NCI-H146 (cell line): ENCODE measurements around the gene PDGFA.

Source experiments
- DNase-seq: peaks from one replicate; lab custom pipeline; 2025; lab: John Stamatoyannopoulos, UW

Gene PDGFA

DNA sequence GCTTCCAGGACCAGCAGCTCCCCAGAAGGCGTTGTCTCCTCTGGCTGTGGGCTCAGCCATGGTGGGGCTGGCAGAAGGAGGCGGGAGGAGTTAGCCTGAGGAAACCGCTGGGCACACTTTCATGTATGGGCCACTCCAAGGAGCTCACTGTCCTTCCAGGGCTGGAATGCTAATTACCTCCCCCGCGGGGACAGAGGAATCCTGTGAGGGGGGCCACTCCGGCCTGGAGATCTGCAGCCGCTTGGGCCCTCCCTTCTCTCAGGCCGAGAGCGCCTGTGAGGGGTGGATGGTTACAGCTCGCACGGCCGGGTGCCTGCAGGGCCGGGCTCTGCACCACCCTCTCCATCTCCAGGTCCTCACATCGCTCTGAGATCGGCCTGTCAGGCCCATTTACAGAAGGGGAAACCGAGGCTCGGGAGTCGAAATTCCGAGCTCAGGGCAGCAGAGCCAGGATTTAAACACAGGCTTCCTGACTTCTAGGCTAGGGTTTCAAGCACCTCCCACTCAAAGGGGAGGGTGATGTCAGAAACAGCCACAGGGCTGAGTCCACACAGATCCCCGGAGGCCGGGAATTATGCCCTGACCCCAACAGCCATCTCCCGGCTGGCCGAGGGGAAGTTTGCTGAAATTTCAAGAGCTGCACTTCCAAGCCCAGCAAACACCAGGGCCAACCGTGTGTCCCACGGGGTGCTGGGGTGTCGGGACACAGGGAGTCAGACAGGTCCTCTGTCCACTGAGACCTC lies 59.1 kb downstream of the PDGFA start:
- DNase-seq: no peak

DNA sequence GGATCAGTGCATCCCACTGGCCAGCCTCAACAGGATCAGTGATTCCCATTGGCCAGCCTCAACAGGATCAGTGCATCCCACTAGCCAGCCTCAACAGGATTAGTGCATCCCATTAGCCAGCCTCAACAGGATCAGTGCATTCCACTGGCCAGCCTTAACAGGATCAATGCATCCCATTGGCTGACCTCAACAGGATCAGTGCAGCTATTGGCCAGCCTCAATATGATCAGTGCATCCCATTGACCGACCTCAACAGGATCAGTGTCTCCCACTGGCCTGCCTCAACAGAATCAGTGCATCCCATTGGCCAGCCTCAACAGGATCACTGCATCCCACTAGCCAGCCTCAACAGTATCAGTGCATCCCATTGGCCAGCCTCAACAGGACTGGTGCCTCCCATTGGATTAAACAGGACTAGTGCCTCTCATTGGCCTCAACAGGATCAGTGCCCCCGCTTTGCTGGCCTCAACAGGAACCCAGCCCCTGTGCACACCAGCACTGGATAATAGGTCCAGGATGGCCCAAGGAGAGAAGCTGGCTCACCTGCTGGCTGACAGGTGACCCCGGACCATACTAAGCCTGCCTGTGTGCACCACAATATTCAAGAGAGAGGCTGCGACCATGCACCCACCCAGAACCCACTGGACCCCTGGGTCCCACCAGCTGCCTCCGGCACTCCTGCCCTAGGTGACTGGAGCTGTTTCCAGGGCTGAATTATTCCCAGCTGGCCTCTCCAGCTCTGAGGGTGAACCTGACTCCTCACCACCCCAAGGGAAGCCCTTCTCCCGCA lies 59.9 kb downstream of the PDGFA start:
- no peak for DNase-seq

DNA sequence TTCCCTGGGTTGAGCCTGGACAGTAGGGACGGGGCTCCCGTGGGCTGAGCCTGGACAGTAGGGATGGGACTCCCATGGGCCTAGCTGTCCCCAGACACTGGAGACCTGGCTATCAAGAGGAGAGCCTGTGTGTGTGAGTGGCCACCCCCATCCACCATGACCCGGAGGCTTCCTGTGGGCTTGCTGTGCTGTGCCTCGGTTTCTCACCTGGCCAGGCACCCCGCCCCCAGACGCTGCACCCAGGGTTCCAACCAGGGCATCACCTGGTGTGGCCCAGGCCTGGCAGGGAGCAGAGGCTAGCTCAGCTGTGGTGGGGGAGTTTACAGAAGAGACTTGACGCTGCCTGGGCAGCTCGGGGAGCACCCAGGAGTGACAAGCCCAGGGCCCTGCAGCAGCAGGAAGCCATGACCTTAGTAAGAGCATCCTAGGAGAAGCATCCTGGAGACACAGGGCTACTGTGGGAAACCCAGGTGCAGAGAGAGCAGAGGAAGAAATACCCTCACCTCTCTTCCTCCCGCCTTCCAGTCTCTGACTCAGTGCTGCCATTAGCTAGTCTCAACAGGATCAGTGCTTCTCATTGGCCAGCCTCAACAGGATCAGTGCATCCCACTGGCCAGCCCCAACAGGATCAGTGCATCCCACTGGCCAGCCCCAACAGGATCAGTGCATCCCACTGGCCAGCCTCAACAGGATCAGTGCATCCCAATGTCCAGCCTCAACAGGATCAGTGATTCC lies 61.0 kb downstream of the PDGFA start:
- DNase-seq: no peak

DNA sequence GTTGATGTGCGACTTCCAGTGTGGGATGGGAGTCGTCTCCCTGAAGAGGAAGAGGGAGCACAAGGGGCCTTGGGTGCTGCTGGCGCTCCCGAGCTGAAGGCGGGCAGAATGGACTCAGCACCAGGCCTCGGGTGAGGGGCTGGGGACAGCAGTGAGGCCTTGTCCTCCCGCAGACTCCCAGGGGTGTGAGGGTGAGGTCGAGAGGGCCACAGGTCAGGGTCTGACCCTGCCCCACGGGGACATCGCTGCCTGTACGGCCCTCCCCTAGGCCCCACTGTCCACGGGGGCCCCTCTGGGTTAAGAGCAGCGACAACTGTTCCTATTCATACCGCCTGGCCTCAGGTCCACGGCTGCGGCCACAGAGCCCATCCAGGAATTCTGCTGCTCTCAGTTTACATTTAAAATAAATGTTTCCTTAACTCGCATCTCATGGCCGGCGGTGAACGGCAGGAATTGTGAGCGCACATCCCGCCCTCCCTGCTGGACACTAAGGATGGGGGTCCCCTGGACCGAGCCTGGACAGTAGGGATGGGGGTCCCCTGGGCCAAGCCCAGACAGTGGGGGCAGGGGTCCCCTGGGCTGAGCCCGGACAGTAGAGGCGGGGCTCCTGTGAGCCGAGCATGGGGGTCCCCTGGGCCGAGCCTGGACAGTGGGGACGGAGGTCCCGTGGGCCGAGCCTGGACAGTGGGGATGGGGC lies 61.7 kb downstream of the PDGFA start:
- DNase-seq: no peak

DNA sequence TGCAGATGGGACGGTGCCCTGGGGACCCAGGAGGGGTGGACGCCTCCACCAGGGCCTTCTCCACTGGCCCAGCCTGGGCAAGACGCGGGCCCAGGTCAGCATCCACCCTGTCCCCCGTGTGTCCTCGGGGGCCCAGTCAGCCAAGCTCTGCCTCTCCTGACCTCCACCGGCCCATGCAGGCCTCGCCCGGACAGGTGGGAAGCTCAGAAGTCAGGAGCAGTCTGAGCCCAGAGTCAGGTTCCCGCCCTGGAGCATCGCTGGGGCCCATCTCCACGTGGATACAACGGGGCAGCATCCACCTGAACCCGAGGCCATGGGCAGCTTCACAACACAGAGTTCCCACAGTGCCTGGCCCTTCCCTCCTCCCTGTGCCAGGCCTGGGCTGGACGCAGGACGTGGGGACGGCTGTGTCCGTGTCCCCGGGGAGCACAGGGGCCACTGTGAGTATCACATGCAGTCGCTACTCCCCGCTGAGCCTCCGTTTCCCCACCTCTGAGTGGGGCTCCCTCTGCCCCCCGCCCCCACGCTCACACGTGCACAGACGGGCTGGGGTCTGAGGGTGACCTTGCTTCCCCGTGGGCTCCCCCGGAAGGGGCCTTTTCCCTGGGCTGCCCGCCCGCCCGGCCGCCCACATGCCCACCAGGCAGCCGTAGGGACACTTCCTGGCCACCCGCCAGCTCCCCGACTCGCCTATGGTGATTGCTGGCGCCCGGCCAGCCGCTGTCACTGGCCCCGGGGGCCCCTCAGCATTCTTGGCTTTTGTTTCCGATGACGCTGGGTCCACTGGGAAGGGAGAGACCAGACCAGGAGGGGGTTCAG lies 64.3 kb downstream of the PDGFA start:
- DNase-seq: peak; percentile 11

DNA sequence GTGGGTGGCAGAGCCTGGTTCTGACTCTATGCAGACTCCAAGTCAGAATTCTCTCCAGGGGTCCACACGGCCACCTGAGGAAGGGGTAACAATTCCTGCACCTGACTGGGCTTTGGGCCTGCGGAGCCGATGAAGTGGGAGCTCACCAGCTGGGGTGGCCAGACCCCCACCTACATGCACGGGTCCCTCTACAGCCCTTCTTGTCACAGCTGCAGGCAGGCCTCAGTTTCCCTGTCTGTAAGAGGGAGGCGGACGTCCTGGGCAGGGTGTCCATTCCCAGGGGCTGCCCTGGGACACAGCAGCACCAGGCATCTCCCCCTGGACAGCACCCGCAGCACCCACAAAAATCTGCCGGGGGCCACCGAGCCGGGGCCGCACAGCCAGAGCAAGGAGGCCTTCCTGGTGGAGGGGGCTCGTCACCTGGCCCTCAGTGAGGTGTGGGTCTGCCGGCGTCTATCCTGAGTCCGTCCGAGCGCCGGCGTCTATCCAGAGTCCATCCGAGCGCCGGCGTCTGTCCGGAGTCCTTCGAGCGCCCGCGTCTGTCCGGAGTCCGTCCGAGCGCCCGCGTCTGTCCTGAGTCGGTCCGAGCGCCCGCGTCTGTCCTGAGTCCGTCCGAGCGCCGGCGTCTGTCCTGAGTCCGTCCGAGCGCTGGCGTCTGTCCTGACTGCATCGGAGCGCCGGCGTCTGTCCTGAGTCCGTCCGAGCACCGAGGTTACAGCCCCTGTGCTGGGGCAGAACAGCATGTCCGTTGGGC lies 65.1 kb downstream of the PDGFA start:
- no peak for DNase-seq

DNA sequence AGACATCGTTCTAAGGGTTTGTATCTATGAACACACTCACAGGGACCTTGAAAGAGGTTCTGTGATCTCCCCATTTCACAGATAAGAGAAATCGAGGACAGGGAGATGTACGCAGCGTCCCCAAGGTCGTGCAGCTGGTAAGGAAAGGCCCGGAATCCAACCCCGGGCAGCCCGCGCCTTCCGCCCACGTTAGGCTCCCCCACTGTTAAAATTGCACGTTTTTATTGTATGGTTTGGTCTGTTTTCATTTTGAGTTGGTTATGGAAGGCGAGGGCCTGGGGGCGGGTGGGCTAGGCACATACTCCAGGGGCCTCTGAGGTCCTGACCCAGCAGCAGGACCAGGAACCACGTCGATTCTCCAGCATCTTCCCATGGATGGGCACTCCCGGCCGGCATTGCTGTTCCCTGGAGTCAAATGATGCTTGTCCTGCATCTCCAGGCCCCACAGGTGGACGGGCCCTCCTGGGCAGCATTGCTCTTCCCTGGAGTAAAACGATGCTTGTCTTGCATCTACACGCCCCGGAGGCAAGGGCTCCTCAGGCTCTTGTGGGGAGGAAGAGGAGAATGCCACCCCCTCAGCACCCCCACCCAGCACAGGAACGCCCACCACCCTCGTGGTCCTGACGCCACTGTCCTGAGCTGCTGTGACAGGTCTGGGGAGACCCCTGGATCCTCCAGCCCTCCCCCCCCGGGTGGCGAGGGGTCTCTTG lies 65.9 kb downstream of the PDGFA start:
- no peak for DNase-seq

DNA sequence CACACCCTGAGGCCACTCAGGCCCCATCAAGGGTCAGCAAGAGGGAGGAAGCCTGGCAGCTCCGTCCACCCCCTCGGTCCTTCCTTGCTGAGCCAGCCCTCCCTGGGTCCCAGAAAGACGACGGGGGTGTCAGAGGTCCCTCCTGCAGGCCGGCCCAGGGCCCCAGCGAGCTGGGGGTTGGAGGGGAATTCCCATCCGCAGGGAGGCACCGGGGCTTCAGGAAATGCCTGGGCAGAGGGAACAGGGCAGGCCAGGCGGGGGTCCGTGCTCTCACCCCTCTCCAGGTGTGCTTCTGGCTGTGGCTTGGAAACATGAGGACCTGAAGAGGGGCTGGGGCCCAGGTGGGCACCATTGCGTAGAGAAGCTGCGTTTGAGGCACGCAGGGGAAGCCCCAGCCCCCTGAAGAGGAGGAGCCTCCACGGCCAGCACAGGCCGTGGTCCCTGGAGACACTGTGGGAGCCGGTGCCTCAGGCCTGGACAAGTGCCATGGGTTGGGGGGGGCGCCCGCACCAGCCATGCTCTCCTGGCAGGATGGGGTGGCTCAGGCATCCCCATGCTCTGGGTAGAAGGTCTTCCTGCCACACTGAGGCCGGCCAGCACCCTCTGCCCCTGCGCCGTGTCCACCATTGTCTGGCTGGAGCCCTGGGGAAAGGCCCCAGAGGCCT lies 66.7 kb downstream of the PDGFA start:
- DNase-seq: no peak

DNA sequence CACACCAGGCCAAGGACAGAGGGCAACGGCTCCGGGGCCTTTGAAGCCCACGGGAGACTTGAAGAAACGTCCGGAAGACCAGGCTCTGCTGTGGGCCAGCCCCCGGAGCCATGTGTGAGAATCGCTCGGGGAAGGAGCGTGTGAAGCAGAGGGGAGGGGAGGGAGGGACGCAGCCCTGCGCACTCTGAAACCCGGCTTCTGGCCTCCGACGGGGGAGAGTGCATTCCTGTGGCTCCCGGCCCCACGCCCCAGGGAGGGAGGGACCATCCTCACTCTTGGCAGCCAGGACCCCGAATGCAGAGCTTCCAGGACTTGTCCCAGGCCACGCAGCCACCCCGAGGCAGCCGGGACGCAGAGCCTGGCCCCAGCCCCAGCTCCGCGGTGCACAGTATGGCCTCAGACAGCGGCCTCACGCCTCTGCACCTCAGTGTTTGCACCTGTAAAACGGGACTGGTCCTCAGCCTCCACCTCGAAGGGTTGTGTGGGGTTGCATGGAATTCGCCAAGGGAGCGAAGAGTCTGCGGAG lies 67.4 kb downstream of the PDGFA start:
- no peak for DNase-seq

DNA sequence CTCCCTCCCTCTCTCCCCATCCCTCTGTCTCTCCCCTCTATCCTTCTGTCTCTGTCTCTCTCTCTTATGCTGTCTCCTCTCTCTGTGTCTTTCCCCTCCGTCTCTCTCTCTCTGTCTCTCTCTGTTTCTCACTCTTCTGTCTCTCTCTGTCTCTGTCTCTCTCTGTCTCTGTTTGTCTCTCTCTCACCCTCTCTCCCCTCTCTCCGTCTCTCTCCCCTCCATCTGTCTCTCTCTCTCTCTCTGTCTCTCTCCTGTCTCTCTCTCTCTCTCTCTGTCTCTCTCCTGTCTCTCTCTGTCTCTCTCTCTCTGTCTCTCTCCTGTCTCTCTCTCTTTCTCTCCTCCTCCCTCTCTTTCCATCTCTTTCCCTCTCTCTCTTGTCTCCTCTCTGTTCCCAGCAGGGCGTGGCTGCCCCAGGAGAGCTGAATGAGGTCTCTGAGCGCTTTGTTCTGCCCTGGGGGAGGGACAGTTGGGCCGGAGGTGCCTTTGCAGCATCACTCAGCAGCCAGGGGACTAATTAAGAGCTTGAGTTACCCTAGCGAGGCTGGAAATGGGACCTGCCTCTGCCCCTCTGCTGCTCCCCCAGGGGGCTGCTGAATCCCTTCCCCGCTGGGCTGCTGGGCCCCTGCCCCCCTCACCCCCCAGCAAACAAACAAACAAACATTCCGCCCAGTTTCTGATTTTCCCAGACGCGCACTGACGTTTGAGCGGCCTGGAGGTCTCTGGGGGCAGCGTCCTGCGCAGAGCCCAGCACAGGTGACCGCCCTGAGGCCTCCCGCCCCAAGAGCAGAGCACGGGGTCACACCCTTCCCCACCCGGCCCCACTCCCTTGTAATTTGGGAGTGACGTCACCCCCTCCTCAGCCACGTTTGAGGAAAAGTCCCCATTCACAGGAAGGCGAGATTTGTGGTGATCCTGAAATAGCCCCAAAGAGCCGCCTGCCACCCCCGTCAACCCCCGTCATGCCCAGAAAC lies 68.1 kb downstream of the PDGFA start:
- no peak for DNase-seq

DNA sequence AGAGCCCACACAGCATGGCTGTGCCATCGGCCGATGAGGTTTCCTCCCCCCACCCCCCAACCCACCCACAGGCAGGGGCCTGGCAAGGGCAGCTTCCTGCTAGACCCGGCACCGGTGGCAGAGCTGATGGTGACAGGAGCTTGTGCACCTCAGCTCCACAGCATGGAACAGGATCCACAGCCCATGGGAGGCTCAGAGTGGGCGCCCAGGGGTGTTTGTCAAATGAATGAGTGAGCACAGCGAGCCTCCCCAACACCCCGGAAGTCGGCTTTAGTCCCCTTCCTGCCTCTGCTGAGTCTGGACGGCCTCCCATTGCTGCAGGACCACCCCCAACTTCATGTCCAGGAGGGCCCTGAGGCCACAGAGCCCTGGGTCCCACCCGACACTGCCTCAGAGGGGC lies 68.9 kb downstream of the PDGFA start:
- no peak for DNase-seq

DNA sequence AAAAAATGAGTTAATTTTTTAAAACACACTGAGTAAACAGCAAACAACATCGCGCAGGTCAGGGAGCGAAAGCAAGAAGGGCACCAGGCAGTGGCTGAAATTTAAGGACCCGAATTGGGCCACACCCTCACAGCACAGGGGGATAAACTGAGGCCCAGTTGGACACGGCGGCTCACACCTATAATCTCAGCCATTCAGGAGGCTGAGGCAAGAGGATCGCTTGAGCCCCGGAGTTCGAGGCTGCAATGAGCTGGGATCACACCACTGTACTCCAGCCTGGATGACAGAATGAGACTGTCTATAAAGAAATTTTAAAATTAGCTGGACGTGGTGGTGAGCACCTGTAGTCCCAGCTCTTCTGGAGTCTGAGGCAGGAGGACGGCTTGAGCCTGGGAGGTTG lies 69.6 kb downstream of the PDGFA start:
- DNase-seq: no peak

DNA sequence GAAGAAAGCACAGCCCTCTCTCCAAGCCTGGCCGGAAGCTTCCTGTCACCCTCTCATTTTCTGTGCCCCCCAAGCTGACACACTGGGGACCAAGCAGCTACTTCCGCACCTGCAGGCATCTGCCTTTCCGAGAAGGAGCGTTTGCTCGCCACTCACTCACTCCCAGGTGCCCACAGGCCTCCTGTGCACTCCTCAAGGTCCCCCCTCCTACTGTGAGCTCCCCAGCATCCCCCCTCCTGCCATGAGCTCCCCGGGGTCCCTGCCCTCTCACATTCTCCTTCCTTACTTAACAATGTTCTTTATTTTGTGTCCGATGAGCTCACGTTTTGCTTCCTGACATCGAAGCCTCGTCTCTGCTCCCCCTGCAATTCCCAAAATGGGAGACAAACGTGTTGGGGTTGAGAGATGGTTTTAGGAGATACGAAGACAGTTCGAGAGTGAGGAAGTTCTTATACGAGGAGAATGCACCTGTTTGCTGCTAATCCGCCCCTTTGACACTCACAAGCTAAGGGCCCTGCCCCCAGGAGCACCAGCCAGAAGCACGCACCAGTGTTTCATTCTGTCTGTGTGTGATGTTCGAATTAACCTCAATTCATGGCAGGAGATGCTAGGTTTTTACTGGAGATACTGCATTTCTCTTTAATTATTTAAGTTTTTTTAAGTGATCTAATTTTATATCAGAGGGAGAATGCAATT lies 70.2 kb downstream of the PDGFA start:
- DNase-seq: no peak

DNA sequence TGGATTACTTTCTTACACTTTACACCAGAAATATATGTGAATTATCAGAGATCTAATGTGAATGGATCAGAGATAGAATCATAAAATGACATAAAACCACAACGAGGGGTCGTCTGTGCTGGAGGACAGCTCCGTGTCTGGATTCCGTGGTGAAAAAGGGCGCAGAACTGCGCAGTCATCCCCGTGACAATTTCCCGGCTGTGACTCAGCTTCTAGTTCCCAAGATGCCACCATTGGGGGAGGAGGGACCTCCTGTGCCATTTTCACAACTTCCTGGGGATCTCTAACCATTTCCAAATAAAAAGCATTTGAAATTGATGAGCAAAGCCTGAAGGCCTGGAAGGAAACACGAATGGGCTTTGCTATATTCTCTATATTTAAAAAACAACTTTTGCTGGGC lies 72.1 kb downstream of the PDGFA start:
- DNase-seq: no peak
